HepG2 (cell line): Measurements from ENCODE around the gene STIM1. TPM values are rescaled to one million over a fixed set of nuclear protein-coding genes. Genes with fewer than 3 reads are reported as not detected.

Experiments used
- ATAC-seq: fragments of 200-7000 bp; cut with Tn5 transposase; 3 replicates; pipeline ENCODE4 v1.9.1; 2020; ENCODE audit warnings: mild to moderate bottlenecking, moderate library complexity
- BruUV-seq: library from RNA; stranded (reverse); fragments of 400-500 nt; replicated peaks from 2 replicates; lab custom pipeline; 2021; lab: Mats Ljungman, UMichigan
- CTCF ChIA-PET: fragments of 300-600 bp; formaldehyde crosslinking; extraction: SDS; loops from one replicate; lab custom pipeline; 2021; ENCODE audit warnings: low total read pairs, inconsistent platforms, low intra/inter-chr PET ratio; lab: Yijun Ruan, JAX
- POLR2A ChIA-PET: fragments of 350-600 bp; sonication (Branson Sonifier 250); formaldehyde crosslinking; loops from one replicate; lab custom pipeline; 2020; ENCODE audit warnings: antibody characterized with exemption, inconsistent platforms; lab: Yijun Ruan, JAX
- DNase-seq: peaks from one replicate; pipeline ENCODE4 v3.0.0-alpha.2; 2015; ENCODE audit warnings: low spot score
- FAIRE-seq: peaks from 3 replicates; lab custom pipeline; 2011; peaks lifted over from hg19 to GRCh38; lab: Jason Lieb, UNC
- H2AFZ ChIP-seq: one replicate; pipeline ENCODE4 v1.6.1; 2011; ENCODE audit warnings: low read length, inconsistent platforms
- H3K27ac ChIP-seq: fragments of 300-600 bp; 3 replicates; pipeline ENCODE4 v1.8.0; 2011; ENCODE audit warnings: mixed run types, mild to moderate bottlenecking, mixed read lengths, low read length, inconsistent platforms; ENCODE audit not compliant: insufficient read depth; ENCODE audit errors: extremely low read length
- H3K27me3 ChIP-seq, 2 experiments: fragments of 200-600 bp in 1 of 2; 2 replicates in 1 of 2; 3 replicates in 1 of 2; pipeline versions ENCODE4 v1.6.0 to v1.8.0; 2011; ENCODE audit warnings: low read length in 2 of 2, mild to moderate bottlenecking in 2 of 2, moderate library complexity in 2 of 2, inconsistent platforms in 1 of 2; ENCODE audit not compliant: insufficient read depth in 2 of 2, control insufficient read depth in 1 of 2
- H3K36me3 ChIP-seq, 2 experiments: fragments of 200-600 bp in 1 of 2; replicated peaks in 1 of 2; 2 replicates in 1 of 2; 3 replicates in 1 of 2; pipeline versions ENCODE4 v1.5.1 to v1.8.0; 2011; ENCODE audit warnings: low read length in 2 of 2, inconsistent platforms in 1 of 2; ENCODE audit not compliant: insufficient read depth in 2 of 2, control insufficient read depth in 1 of 2
- H3K4me1 ChIP-seq: 2 replicates; pipeline ENCODE4 v1.5.1; 2012; ENCODE audit warnings: low read length, inconsistent platforms; ENCODE audit not compliant: insufficient read depth
- H3K4me2 ChIP-seq: 2 replicates; pipeline ENCODE4 v1.6.0; 2011; ENCODE audit warnings: low read depth, low read length, inconsistent platforms
- H3K4me3 ChIP-seq, 3 experiments: fragments of 200-600 bp in 1 of 3; sonication (generic), shearing (Covaris generic) in 1 of 3; replicated peaks in 1 of 3; 2 replicates each; pipeline ENCODE4 v1.5.1; 2011 to 2016; ENCODE audit warnings: low read length in 3 of 3, inconsistent platforms in 2 of 3, low read depth in 2 of 3, mild to moderate bottlenecking in 2 of 3, control low read depth in 1 of 3, mixed read lengths in 1 of 3; ENCODE audit not compliant: insufficient read depth in 1 of 3
- H3K79me2 ChIP-seq: one replicate; pipeline ENCODE4 v1.6.1; 2011; ENCODE audit warnings: low read length, inconsistent platforms; ENCODE audit not compliant: insufficient read depth
- H3K9ac ChIP-seq: 2 replicates; pipeline ENCODE4 v1.6.0; 2011; ENCODE audit warnings: mild to moderate bottlenecking, low read depth, low read length, inconsistent platforms; ENCODE audit not compliant: insufficient read depth
- H3K9me3 ChIP-seq: 2 replicates; pipeline ENCODE4 v1.5.1; 2012; ENCODE audit warnings: mild to moderate bottlenecking, low read length
- H4K20me1 ChIP-seq: 2 replicates; pipeline ENCODE4 v1.6.0; 2011; ENCODE audit warnings: inconsistent platforms, mild to moderate bottlenecking, low read length, moderate library complexity; ENCODE audit not compliant: insufficient read depth
- ATAD3A ChIP-seq: sonication (generic); formaldehyde crosslinking; IDR thresholded peaks from 2 replicates; pipeline ENCODE4 v1.4.0; 2020; ENCODE audit warnings: missing genetic modification reagents
- BCL6 ChIP-seq: IDR thresholded peaks from 2 replicates; pipeline ENCODE4 v1.6.1; 2016; ENCODE audit warnings: missing genetic modification reagents, missing compliant biosample characterization
- CCAR2 ChIP-seq: fragments of 200-400 bp; formaldehyde crosslinking; optimal IDR thresholded peaks from 2 replicates; pipeline ENCODE3; 2018; ENCODE audit warnings: low read depth, mild to moderate bottlenecking, low read length, moderate library complexity
- KDM1A ChIP-seq: IDR thresholded peaks from 2 replicates; pipeline ENCODE4 v1.6.1; 2016; ENCODE audit warnings: missing compliant biosample characterization
- PITX1 ChIP-seq: sonication (generic); formaldehyde crosslinking; IDR thresholded peaks from 2 replicates; pipeline ENCODE4 v1.5.1; 2020; ENCODE audit warnings: mild to moderate bottlenecking, missing genetic modification reagents
- RFXANK ChIP-seq: IDR thresholded peaks from 2 replicates; pipeline ENCODE4 v1.6.1; 2016
- TBX2 ChIP-seq: sonication (generic); formaldehyde crosslinking; IDR thresholded peaks from 2 replicates; pipeline ENCODE4 v1.5.0; 2020; ENCODE audit warnings: missing genetic modification reagents, mild to moderate bottlenecking, borderline replicate concordance
- YEATS2 ChIP-seq: sonication (generic); formaldehyde crosslinking; IDR thresholded peaks from 2 replicates; pipeline ENCODE4 v1.4.0; 2020; ENCODE audit warnings: missing genetic modification reagents, borderline replicate concordance
- ZBTB42 ChIP-seq: sonication (generic); formaldehyde crosslinking; IDR thresholded peaks from 2 replicates; pipeline ENCODE4 v1.5.0; 2020; ENCODE audit warnings: mild to moderate bottlenecking, missing genetic modification reagents
- ZNF180 ChIP-seq: sonication (generic); formaldehyde crosslinking; IDR thresholded peaks from 2 replicates; pipeline ENCODE4 v1.4.0; 2020; ENCODE audit warnings: low read depth, missing genetic modification reagents, borderline replicate concordance
- ZNF260 ChIP-seq: sonication (generic); formaldehyde crosslinking; IDR thresholded peaks from 2 replicates; pipeline ENCODE4 v1.4.0; 2020; ENCODE audit warnings: missing genetic modification reagents, low read depth, mild to moderate bottlenecking, borderline replicate concordance
- ZNF777 ChIP-seq: sonication (generic); formaldehyde crosslinking; IDR thresholded peaks from 2 replicates; pipeline ENCODE4 v1.4.0; 2020; ENCODE audit warnings: missing genetic modification reagents
- WGBS: methylation state at CpG from one replicate; pipeline ENCODE4 v1.1.6; 2017; ENCODE audit warnings: low lambda C conversion rate; 5-methylcytosine and 5-hydroxymethylcytosine counted together
- in situ Hi-C: cut with HindIII; loops from 2 replicates; pipeline ENCODE4 v1.10.0; 2017; ENCODE audit warnings: low pct_unique_long_range_greater_than_20kb; ENCODE audit not compliant: extremely low pct_ligation_motif_present
- intact Hi-C: fragments of 100-400 bp; cut with micrococcal nuclease; formaldehyde crosslinking; loops from one replicate; pipeline ENCODE4 v1.10.0; 2022; ENCODE audit not compliant: unreplicated experiment
- polyA plus RNA-seq, 8 experiments: library from polyadenylated mRNA; depleted of rRNA in 3 of 8; stranded (reverse) in 7 of 8; unstranded in 1 of 8; fragments of >200 nt; fragmentation: Illumina TruSeq in 4 of 8; extraction: Trizol in 4 of 8; gene quantifications; 2 replicates each; pipeline versions ENCODE4 v1.2.1 to v1.2.3, GENCODE V29; 2011 to 2016; ENCODE audit warnings: low read depth in 4 of 8, missing spikeins in 1 of 8, mixed read lengths in 1 of 8; ENCODE audit not compliant: insufficient read depth in 1 of 8
- total RNA-seq, 5 experiments: library from RNA; depleted of rRNA; stranded (reverse); fragments of >200 nt; fragmentation: Illumina TruSeq; extraction: Trizol; gene quantifications; 2 replicates each; pipeline ENCODE4 v1.2.3, GENCODE V29; 2016; ENCODE audit warnings: low read depth in 1 of 5
- TF ChIP-seq, protein P1 (sequence below): sonication (generic); formaldehyde crosslinking; IDR thresholded peaks from 2 replicates; pipeline ENCODE4 v1.5.0; 2020; ENCODE audit warnings: missing genetic modification reagents, mild to moderate bottlenecking, borderline replicate concordance
- TF ChIP-seq, protein P2 (sequence below): sonication (generic); formaldehyde crosslinking; IDR thresholded peaks from 2 replicates; pipeline ENCODE4 v1.5.1; 2020; ENCODE audit warnings: missing genetic modification reagents, mild to moderate bottlenecking, borderline replicate concordance

Gene STIM1
- total and polyA plus RNA-seq, 2 of the 13 experiments (the other 11 are each of a cell fraction or from before 2014, with no cell fraction given): 19.2 to 28.5 TPM

DNA sequence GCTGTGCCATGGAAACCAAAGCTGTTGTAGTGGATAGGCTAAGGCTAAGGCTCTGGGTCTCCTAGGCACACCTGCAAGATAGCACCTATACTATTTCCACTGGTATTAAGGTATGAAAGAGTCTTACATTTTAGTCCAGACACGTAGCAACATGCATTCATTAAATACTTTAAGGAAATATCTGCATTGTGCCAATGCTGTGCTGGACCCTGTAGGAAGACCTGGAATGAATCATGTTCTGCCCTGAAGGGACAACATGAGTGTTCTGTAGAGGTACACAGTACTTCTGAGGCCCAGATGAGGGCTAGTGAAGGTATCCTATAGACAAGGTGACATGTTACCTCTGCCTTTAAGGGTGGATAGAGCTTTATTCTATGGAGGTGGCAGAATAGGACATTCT is 204.0 kb downstream of the STIM1 start:
- peaks cover 8 to 34% of the 10 kb centered on the region in 2 experiments for H3K36me3 ChIP-seq
- H3K79me2 ChIP-seq: no peaks in the 10 kb centered on the region
- H3K9ac ChIP-seq: no peak overlapping the region
- no peak overlapping the region for H3K4me2 ChIP-seq
- TF ChIP-seq ATAD3A (CRISPR knock-in tag) (no peak), PITX1 (CRISPR knock-in tag) (no peak), YEATS2 (CRISPR knock-in tag) (no peak), BCL6 (no peak), ZBTB42 (CRISPR knock-in tag) (no peak), KDM1A (CRISPR knock-in tag) (no peak), ZNF180 (CRISPR knock-in tag) (no peak), ZNF260 (CRISPR knock-in tag) (no peak), CCAR2 (no peak), RFXANK (CRISPR knock-in tag) (no peak), ZNF777 (CRISPR knock-in tag) (no peak), TBX2 (no peak)
- TF ChIP-seq, protein P1, sequence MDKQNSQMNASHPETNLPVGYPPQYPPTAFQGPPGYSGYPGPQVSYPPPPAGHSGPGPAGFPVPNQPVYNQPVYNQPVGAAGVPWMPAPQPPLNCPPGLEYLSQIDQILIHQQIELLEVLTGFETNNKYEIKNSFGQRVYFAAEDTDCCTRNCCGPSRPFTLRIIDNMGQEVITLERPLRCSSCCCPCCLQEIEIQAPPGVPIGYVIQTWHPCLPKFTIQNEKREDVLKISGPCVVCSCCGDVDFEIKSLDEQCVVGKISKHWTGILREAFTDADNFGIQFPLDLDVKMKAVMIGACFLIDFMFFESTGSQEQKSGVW: no peak
- TF ChIP-seq, protein P2, sequence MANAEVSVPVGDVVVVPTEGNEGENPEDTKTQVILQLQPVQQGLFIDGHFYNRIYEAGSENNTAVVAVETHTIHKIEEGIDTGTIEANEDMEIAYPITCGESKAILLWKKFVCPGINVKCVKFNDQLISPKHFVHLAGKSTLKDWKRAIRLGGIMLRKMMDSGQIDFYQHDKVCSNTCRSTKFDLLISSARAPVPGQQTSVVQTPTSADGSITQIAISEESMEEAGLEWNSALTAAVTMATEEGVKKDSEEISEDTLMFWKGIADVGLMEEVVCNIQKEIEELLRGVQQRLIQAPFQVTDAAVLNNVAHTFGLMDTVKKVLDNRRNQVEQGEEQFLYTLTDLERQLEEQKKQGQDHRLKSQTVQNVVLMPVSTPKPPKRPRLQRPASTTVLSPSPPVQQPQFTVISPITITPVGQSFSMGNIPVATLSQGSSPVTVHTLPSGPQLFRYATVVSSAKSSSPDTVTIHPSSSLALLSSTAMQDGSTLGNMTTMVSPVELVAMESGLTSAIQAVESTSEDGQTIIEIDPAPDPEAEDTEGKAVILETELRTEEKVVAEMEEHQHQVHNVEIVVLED (CRISPR knock-in tag): no peak
- TF ChIP-seq, all 625 proteins: peak for 0
- FAIRE-seq: no peak
- ChIA-PET POLR2A (interaction anchor here (2.3 kb wide), 1 partner anchor 204 kb away, joined by 12 read pairs; the partner anchor contains the start of gene STIM1), CTCF (no interaction called here)
- H3K4me1 ChIP-seq: peaks cover 22% of the 10 kb centered on the region
- in situ Hi-C loops: no loop called here
- H4K20me1 ChIP-seq: no peaks in the 10 kb centered on the region
- WGBS: 100% methylated on average over 1 of the region's 1 CpG
- H3K27ac ChIP-seq: no peak overlapping the region
- no peak overlapping the region for H3K4me3 ChIP-seq
- no peaks in the 10 kb centered on the region; a peak in 1 of 5 replicates for H3K27me3 ChIP-seq
- BruUV-seq: no TSS peak
- no peaks in the 10 kb centered on the region for H3K9me3 ChIP-seq
- H2AFZ ChIP-seq: no peak overlapping the region
- ATAC-seq: no peak
- DNase-seq: no peak
- intact Hi-C loops: no loop called here
